T1000 (cell line): Measurements from ENCODE around the gene ZDHHC22.

Experiments
- DNase-seq: peaks from one replicate; lab custom pipeline; 2025; ENCODE audit warnings: mixed read lengths; lab: John Stamatoyannopoulos, UW

ZDHHC22 gene

DNA sequence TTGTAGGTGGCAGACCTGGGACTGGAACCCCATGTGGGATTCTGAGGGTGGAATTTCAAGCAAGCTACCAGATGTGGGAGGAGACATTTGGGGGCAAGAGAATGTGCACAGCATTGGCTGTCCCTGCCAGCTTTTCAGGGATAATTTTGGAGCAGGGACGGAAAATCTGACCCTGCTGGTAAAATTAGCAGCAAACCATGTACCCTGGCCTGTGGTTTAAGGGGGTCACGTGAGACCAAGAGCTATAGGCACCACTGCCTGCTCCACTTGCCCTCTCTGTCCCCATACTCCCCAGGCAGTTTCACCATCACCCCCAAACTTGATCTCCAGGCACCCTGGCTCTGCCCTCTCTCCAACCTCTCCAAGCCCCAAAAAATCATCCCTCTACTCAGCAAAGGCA, 13.5 kb upstream of the ZDHHC22 start:
- no peak for DNase-seq

- DNase-seq = no peak
Observed at GRCh38 chr14:77154421-77154820, 12.8 kb upstream of the ZDHHC22 start.

GRCh38 chr14:77153802-77154201, 12.2 kb upstream of the ZDHHC22 start:
- DNase-seq = no peak

DNA sequence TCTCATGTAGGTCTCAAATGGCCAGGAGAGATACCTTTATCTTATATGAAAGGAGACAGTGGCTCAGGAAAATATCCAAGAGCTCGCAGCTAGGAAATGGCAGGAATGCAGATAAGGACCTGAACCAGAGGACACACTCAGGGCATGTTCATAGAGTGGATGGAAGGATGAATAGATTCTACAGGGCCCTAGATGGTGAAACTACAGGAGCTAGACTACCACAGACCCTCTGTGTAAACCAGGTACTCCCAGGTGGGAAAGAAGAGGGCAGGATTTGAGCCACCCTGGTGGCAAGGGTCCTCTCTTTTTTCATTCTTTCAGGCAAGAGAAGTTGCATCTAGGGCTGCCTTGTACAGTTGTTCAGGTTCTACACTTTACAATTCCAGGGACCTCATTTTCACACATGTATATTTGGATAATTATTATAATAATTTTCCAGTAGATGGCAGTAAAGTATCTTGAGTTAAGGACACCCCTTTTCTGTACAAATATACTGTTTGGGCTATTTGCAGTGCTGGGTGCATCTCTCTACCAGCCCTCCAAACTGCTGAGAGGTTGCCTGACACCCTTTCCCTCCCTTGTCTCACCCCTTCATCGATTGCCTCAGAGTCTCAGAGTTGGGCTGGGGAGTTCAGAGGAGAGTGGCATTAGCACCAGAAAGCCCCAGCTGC, 10.5 kb upstream of the ZDHHC22 start:
- DNase-seq = no peak

- no peak for DNase-seq
Observed at GRCh38 chr14:77151245-77151644, 9.7 kb upstream of the ZDHHC22 start.

DNA sequence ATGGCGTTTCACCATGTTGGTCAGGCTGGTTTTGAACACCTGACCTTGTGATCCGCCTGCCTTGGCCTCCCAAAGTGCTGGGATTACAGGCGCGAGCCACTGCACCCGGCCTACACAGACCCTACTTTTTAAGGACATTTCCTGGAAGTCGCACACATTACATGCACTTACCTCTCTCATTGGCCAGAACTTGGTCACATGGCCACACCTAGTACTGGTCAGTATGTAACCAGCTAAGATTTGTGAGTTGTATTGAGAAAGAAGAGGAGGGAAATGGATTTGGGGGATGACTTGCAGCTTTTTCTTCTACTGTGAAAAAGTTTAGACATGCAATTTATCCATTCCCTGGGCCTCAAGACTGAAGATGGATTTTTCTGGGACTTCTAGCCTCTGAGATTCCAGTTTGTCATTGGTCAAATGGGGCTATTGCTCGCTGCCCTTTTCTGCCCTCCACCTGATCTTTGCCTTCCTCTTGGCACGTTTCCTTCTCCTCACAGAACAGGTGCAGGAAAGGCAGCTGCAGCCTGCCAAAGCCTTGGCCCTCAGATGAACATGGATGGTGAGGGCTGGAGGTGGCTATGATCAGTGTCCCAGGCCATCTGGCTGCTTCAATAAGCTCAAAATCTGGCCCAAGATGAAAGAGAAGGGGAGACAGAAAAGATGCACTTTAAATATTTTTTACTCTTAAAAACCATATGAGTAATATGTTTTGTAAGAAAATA, 7.1 kb upstream of the ZDHHC22 start:
- DNase-seq = no peak

DNA sequence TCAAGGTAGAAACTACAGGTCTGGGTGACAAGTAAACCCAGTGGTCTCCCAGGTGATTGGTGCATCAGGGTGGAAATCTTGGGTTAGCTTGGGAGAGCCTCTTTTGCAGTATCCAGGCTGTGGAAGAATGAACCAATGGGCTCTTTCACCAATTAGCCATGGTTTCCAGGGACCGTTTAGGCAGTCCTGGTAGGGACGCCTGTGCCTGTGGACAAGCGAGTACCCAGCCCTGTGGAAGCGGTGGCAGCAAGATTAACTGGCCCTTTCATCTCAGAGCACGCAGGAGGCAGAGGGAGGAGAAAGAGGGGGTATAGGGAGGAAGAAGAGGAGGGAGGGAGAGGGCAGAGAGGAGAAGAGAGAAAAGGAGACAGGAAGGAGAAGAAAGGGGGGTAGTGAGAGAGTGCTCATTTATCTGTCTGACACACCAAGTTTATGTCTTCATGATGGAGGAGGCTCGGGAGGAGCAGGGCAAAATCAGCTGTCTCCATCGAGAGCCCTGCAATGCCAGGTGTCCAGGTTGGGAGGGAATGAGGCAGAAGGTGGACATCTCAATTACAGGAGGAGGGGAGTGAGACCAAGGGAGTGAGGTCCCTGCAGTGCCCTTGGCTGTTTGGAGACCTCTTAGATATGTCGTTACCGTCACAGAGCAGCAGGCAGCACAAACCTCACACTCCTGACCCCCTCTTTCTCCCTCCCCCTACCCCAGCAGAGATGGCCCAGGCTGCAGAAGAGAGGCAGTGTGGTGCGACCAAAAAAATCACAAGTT, 4.6 kb upstream of the ZDHHC22 start:
- no peak for DNase-seq

GRCh38 chr14:77144412-77145115, 3.0 kb upstream of the ZDHHC22 start:
- DNase-seq = no peak

- DNase-seq = no peak
Observed at GRCh38 chr14:77143071-77143470, 1.5 kb upstream of the ZDHHC22 start.

DNA sequence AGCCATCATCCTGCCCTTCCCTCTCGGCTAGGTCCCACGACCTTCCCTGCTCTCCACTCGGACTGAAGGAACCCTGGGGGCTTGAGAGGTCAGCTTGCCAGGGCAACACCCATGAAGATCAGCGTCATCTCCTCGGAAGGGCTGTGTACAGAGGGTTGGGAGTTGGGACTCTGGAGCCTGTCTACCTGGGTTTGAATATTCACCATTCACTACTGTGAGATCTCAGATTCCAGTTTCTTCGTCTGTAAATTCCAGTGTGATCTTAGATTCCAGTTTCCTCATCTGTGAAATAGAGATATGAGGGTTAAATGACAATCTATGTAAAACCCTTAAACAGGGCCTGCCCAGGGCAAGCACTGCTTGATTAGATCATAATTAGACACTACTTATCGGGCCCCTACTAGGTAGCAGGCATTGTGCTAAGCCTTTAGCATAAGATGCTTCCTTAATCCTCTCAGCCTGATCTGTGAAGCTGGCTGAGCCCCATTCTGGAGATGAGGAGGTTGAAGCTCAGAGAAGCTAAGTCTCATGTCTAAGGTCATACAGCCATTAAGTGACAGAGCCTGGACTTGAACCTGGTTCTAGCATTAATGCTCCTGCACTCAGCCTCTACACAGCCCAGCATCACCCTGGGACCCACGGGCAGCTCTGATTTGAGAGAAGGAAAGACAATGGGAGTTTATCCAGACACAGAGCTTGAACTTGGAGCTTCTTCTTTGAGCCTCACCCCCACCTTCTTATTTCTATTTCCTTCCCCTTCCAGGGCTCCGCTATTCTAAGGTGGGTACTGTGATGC, 612 bp upstream of the ZDHHC22 start:
- no peak for DNase-seq

DNA sequence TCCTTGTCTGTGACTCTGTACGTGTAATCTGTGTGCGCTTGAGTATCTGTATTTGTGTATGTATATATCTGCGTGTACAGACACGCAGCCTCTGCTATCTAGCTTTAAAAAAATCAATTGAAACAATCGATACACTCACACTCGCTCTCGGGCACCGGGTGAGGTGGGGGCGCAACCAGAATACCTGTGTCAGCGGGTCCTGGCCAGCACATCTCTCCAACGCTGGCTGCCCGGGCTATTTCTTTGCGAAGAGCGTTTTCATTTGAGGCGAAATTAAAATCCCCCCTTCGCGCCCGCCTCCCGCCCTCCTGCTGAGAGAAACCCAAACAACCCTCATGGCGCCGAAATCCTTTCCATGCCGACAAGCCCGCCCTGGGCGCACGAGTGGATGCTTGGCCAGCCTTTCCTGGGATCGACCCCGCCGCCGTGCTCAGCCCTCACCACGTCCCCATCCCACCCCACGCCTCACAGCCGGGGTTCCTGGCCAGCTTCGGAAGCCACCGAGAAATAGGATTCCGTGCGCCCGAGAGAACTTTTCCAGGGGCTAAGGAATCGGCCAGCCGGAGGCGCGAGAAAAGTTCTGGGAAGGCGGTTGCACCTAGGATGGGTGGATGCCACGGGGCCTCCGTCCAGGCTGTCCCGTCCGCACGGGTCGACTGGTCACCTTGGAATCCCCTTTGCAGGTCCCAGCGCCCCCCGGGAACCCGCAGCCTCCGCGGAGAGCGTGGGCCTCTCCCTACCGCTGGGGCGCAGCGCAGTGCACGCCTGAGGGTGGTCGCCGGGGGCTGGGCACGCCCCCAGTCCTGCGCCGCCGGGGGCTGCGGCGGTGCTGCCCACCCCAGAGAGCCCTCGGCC, 1.0 kb downstream of the ZDHHC22 start:
- no peak for DNase-seq

- DNase-seq = no peak
Observed at GRCh38 chr14:77139540-77140358, 1.8 kb downstream of the ZDHHC22 start.

DNA sequence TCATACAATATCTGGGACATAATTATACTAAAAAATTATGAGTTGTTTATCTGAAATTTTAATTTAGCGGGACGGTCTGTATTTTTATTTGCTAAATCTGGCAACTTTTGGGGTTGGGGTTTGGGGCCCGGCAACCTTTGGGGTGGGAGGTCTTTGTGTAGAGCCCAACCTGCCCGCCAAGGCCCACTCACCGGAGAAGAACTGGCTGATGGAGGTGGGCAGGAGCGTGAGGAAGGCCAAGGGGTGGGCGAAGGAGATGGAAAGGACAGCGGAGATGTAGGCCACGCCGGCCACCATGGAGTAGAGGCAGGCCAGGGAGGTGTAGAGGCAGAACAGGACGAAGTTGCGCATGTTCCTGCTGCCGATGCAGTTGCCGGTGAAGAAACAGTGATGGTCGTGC, 2.6 kb downstream of the ZDHHC22 start:
- DNase-seq = no peak

DNA sequence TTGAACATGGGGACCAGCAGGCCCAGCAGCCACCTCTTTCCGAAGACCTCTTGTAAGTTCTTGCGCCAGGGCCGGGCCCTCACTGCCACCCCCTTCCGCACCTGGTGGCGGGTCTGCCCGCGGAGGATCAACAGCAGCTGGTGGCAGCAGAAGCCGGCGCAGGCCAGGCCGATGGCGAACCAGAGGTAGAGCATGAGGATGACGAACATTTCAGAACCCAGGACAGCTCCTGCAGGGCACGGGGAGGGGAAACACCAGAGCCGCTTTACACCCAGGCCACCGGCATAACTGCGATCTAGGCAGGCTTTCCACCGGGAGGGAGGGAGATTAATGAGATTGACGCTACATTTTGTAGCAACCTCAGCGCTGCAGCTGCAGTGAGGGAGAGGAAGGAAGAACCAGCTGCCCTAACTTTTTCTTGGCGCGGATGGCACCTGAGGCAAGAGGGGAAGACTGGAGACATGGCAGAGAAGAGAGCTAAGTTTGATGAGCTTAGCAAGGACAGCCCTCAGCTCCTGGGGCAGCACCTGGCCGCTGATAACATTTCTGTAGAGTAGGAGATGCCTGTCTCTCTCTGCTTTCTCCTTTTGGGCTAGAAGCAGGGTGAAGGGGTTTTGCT, 7.8 kb downstream of the ZDHHC22 start:
- no peak for DNase-seq

DNA sequence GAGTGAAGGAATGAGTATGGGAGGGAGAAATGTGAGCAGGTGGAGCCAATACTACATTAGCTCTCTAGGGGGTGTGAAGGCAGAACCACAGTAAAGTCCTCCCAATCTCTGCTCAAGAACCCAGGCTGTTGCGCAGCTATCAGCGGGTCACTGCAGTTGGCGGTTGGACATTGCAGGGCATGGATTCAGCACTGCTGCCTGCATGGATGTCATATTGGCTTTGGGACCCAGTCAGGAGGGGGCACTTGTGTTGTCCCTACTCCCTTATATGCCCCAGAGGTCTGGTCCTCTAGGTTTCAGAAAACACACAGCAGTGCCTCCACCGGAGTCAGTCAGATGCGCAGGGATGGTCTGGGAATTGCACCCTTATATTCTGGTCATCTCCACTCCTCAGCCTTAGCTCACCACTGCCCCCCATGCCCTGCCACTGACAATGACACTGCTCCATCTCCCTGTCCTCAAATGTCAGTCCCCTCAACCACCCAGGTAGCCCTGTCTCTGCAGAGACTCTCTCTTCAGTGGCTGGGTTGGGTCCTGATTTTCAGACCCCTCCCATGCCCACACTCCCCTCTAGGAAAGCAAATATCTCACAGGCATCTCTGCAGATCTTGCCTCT, 9.6 kb downstream of the ZDHHC22 start:
- no peak for DNase-seq

DNA sequence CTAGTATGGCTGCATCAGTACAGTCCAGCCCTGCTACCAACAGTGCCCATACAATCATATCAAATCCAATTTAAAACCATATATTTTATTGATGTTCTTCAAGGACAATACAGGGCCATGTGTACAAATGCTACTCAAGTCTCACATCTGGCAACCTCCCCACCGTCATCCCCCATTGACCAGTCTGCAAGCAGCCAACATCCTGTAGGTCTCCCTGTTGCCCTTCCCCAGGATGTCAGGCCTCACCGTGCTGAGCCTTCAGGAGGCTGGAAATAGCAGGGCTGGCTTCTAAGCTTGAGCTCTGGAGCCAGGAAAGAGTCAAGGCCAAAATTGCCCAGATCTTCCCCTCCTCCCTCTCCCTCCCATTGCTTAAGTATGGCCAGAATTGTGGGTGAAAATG, 10.4 kb downstream of the ZDHHC22 start:
- DNase-seq = no peak

- DNase-seq = no peak
Observed at GRCh38 chr14:77130386-77130785, 11.2 kb downstream of the ZDHHC22 start.

DNA sequence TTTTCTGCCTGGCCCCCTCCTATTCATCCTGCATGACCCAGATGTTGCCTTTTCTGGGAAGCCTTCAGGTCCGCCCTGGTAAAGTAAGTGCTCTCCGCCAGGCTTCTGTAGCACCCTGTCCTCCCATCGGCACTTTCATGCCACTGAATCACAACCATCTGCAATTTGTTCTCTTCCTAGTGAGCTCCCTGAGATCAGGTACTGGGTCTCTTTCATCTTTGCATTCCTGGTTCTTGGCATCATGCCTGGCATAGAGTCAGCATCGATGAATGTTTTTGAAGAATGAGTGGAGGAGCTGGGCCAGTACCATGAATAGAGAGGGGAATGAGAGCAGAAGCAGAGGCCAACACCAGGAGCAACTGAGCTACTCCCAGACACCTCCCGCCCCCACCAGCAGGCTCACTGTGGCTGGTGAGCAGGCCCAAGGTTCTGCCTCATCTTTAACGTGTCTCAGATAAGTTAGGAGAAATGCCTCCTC, 13.1 kb downstream of the ZDHHC22 start:
- DNase-seq = no peak
